ENCODE results near the gene PVALEF. TPM values are rescaled to one million over a fixed set of nuclear protein-coding genes. Genes with fewer than 3 reads are reported as not detected.

The PVALEF gene
- total RNA-seq, 4 donors from 2014 or later, result not detected

GRCh38 chr17:81160747-81161453, 4.4 kb upstream of the PVALEF start:
- WGBS, result 64% methylated on average over 19 of the region's 32 CpGs
- peaks cover 0 to 8% (median 2%) of the 10 kb centered on the region in 4 donors for H3K27me3 ChIP-seq
- no peak overlapping the region for H3K27ac ChIP-seq (replicated peaks in 1 of 4)
- no peaks in the 10 kb centered on the region for H3K36me3 ChIP-seq
- H3K4me1 ChIP-seq, result peaks cover 10 to 28% (median 24%) of the 10 kb centered on the region in 4 donors
- no peak for DNase-seq (ENCODE audit: extremely low spot score)
- H3K9me3 ChIP-seq, result no peaks in the 10 kb centered on the region
- intact Hi-C loops (cut with DNase I), result no loop called here
- TF ChIP-seq POLR2A (IDR thresholded peaks at IDR 0.05; ENCODE audit: low read depth) (no peak), CTCF (IDR thresholded peaks at IDR 0.05) (no peak), EP300 (IDR thresholded peaks at IDR 0.05) (no peak)
- peak overlapping the region in 2 of 4 donors; percentile 34 to 48 for H3K4me3 ChIP-seq

DNA sequence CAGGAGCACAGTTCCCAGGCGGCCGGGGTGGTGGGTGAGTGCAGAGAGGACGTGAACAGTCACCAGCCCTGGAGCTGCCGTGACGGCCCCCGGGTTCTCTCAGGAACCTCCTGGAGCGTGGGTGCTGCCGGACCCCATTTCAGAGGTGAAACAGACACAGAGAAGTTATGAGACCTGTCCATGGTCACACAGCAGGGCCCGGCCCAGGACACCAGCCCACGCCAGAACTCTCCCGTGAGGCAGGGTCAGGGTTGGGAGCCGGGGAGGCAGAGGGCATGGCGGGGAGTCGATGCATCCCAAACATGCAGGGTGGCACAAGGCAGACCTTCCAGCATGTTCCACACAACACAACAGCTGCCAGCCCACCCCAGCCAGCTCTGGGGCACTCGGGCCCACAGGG, 3.8 kb upstream of the PVALEF start:
- TF ChIP-seq EP300 (IDR thresholded peaks at IDR 0.05), result no peak
- no peak for TF ChIP-seq POLR2AphosphoS5 (IDR thresholded peaks at IDR 0.05)
- TF ChIP-seq POLR2A (IDR thresholded peaks at IDR 0.05; ENCODE audit: low read depth), result no peak
- TF ChIP-seq CTCF (IDR thresholded peaks at IDR 0.05), result no peak
- Histone ChIP-seq H3K27ac (replicated peaks in 1 of 4) (no peak overlapping the region), H3K4me1 (peaks cover 10 to 32% (median 27%) of the 10 kb centered on the region in 4 donors), H3K36me3 (no peaks in the 10 kb centered on the region), H3K4me3 (no peak overlapping the region), H3K9me3 (no peaks in the 10 kb centered on the region), H3K27me3 (peaks cover 0 to 10% (median 2%) of the 10 kb centered on the region in 4 donors)
- 94% methylated on average over 9 of the region's 15 CpGs for WGBS
- intact Hi-C loops (cut with DNase I), result no loop called here
- no peak for DNase-seq (ENCODE audit: extremely low spot score)

GRCh38 chr17:81161972-81162371, 3.3 kb upstream of the PVALEF start:
- Histone ChIP-seq H3K4me3 (no peak overlapping the region), H3K27ac (replicated peaks in 1 of 4) (no peak overlapping the region), H3K4me1 (peaks cover 10 to 36% (median 31%) of the 10 kb centered on the region in 4 donors), H3K27me3 (peaks cover 0 to 14% (median 2%) of the 10 kb centered on the region in 4 donors), H3K9me3 (no peaks in the 10 kb centered on the region), H3K36me3 (no peaks in the 10 kb centered on the region)
- TF ChIP-seq POLR2A (IDR thresholded peaks at IDR 0.05; ENCODE audit: low read depth), result no peak
- no peak for TF ChIP-seq EP300 (IDR thresholded peaks at IDR 0.05)
- no peak for TF ChIP-seq POLR2AphosphoS5 (IDR thresholded peaks at IDR 0.05)
- TF ChIP-seq CTCF (IDR thresholded peaks at IDR 0.05), result no peak
- DNase-seq (ENCODE audit: extremely low spot score), result no peak
- WGBS, result 95% methylated on average over 13 of the region's 16 CpGs
- intact Hi-C loops (cut with DNase I), result no loop called here

GRCh38 chr17:81162491-81162890, 2.8 kb upstream of the PVALEF start:
- DNase-seq (ENCODE audit: extremely low spot score), result no peak
- Histone ChIP-seq H3K4me3 (no peak overlapping the region), H3K9me3 (no peaks in the 10 kb centered on the region), H3K27me3 (peaks cover 0 to 15% (median 2%) of the 10 kb centered on the region in 4 donors), H3K27ac (replicated peaks in 1 of 4) (no peak overlapping the region), H3K36me3 (no peaks in the 10 kb centered on the region), H3K4me1 (peaks cover 10 to 36% (median 31%) of the 10 kb centered on the region in 4 donors)
- TF ChIP-seq CTCF (IDR thresholded peaks at IDR 0.05) (no peak), POLR2A (IDR thresholded peaks at IDR 0.05; ENCODE audit: low read depth) (no peak), POLR2AphosphoS5 (IDR thresholded peaks at IDR 0.05) (no peak), EP300 (IDR thresholded peaks at IDR 0.05) (no peak)
- intact Hi-C loops (cut with DNase I), result no loop called here
- 100% methylated on average over 1 of the region's 11 CpGs for WGBS

Data from esophagus muscularis mucosa (tissue), 4 donors.